Liver (tissue), 9 donors: ENCODE measurements around the gene SERPINI1. TPM values are rescaled to one million over a fixed set of nuclear protein-coding genes. Genes with fewer than 3 reads are reported as not detected.

Experiments used
- DNase-seq: peaks from one replicate; pipeline ENCODE4 v3.0.0-alpha.2; 2017; ENCODE audit warnings: low spot score
- H3K27ac ChIP-seq, 2 donors: one replicate each; pipeline ENCODE4 v1.7.0; 2013; ENCODE audit warnings: inconsistent platforms in 2 of 2, low read length in 2 of 2, control low read depth in 1 of 2, low read depth in 1 of 2, mild to moderate bottlenecking in 1 of 2
- H3K27me3 ChIP-seq, 4 donors: one replicate each; pipeline versions ENCODE4 v1.6.1 to v1.7.0; 2013; ENCODE audit warnings: low read length in 3 of 4, inconsistent platforms in 1 of 4, mild to moderate bottlenecking in 1 of 4, moderate library complexity in 1 of 4; ENCODE audit not compliant: control insufficient read depth in 4 of 4, insufficient read depth in 4 of 4
- H3K36me3 ChIP-seq, 4 donors: one replicate each; pipeline versions ENCODE4 v1.6.1 to v1.7.0; 2013; ENCODE audit warnings: low read length in 3 of 4, mild to moderate bottlenecking in 3 of 4, low read depth in 1 of 4, moderate library complexity in 1 of 4; ENCODE audit not compliant: control insufficient read depth in 4 of 4, insufficient read depth in 3 of 4
- H3K4me1 ChIP-seq, 4 donors: one replicate each; pipeline versions ENCODE4 v1.6.1 to v1.7.0; 2013; ENCODE audit warnings: low read length in 3 of 4, mild to moderate bottlenecking in 3 of 4, moderate library complexity in 1 of 4; ENCODE audit not compliant: control insufficient read depth in 4 of 4, insufficient read depth in 4 of 4
- H3K4me3 ChIP-seq, 3 donors: one replicate each; pipeline versions ENCODE4 v1.6.1 to v1.7.0; 2013; ENCODE audit warnings: low read length in 3 of 3, control low read depth in 1 of 3, low read depth in 1 of 3, mild to moderate bottlenecking in 1 of 3
- H3K9ac ChIP-seq, 2 donors: one replicate each; pipeline ENCODE4 v1.7.0; 2013; ENCODE audit warnings: low read length in 2 of 2, mild to moderate bottlenecking in 2 of 2, moderate library complexity in 2 of 2, control low read depth in 1 of 2, low read depth in 1 of 2
- H3K9me3 ChIP-seq, 4 donors: one replicate each; pipeline versions ENCODE4 v1.6.1 to v1.7.0; 2013; ENCODE audit warnings: low read length in 3 of 4; ENCODE audit not compliant: control insufficient read depth in 4 of 4
- FOXA1 ChIP-seq: IDR thresholded peaks from 2 replicates; pipeline ENCODE4 v1.6.1; 2016; ENCODE audit warnings: antibody characterized with exemption
- FOXA2 ChIP-seq: IDR thresholded peaks from 2 replicates; pipeline ENCODE4 v1.6.1; 2016; ENCODE audit warnings: antibody characterized with exemption
- GABPA ChIP-seq, 2 donors: IDR thresholded peaks in 1 of 2; conservative IDR thresholded peaks in 1 of 2; 2 replicates each; pipeline ENCODE4 v1.6.1; 2016; ENCODE audit warnings: antibody characterized with exemption in 2 of 2, mild to moderate bottlenecking in 1 of 2, moderate library complexity in 1 of 2
- HNF4A ChIP-seq, 2 donors: conservative IDR thresholded peaks; 2 replicates each; pipeline ENCODE4 v1.6.1; 2016; ENCODE audit warnings: antibody characterized with exemption in 2 of 2, mild to moderate bottlenecking in 2 of 2
- HNF4G ChIP-seq: IDR thresholded peaks from 2 replicates; pipeline ENCODE4 v1.6.1; 2016; ENCODE audit warnings: antibody characterized with exemption
- JUND ChIP-seq, 2 donors: IDR thresholded peaks; 2 replicates each; pipeline ENCODE4 v1.6.1; 2016; ENCODE audit warnings: antibody characterized with exemption in 2 of 2
- NR2F2 ChIP-seq: IDR thresholded peaks from 2 replicates; pipeline ENCODE4 v1.6.1; 2016; ENCODE audit warnings: antibody characterized with exemption
- RAD21 ChIP-seq, 2 donors: IDR thresholded peaks; 2 replicates each; pipeline ENCODE4 v1.6.1; 2016; ENCODE audit warnings: antibody characterized with exemption in 2 of 2, mild to moderate bottlenecking in 2 of 2
- RXRA ChIP-seq, 2 donors: IDR thresholded peaks; 2 replicates each; pipeline ENCODE4 v1.6.1; 2017 to 2018; ENCODE audit warnings: antibody characterized with exemption in 2 of 2, mild to moderate bottlenecking in 1 of 2
- SP1 ChIP-seq: IDR thresholded peaks from 2 replicates; pipeline ENCODE4 v1.6.1; 2018; ENCODE audit warnings: antibody characterized with exemption, mild to moderate bottlenecking
- TAF1 ChIP-seq: conservative IDR thresholded peaks from 2 replicates; pipeline ENCODE4 v1.6.1; 2016; ENCODE audit warnings: antibody characterized with exemption, mild to moderate bottlenecking
- YY1 ChIP-seq: IDR thresholded peaks from 2 replicates; pipeline ENCODE4 v1.6.1; 2016; ENCODE audit warnings: antibody characterized with exemption, mild to moderate bottlenecking
- WGBS: extraction: QIAGEN DNeasy Blood & Tissue Kit; methylation state at CpG from one replicate; pipeline ENCODE4 v1.1.7; 2013; 5-methylcytosine and 5-hydroxymethylcytosine counted together
- polyA plus RNA-seq, 2 donors: library from polyadenylated mRNA; stranded (reverse) in 1 of 2; unstranded in 1 of 2; fragments of 200-250 nt in 1 of 2; fragments of >200 nt in 1 of 2; fragmentation: Nextera tagmentation in 1 of 2; extraction: Ambion mirVana in 1 of 2; gene quantifications; one replicate each; pipeline versions ENCODE4 v1.2.1 to v1.2.3, GENCODE V29; 2013 to 2015
- total RNA-seq, 2 donors: library from RNA; depleted of rRNA; stranded (reverse); fragments of >200 nt; gene quantifications; one replicate each; pipeline ENCODE4 v1.2.3, GENCODE V29; 2014
- TF ChIP-seq, protein P1 (sequence below): IDR thresholded peaks from 2 replicates; pipeline ENCODE4 v1.6.1; 2016; ENCODE audit warnings: antibody characterized with exemption, mild to moderate bottlenecking
- TF ChIP-seq, protein P2 (sequence below): IDR thresholded peaks from 2 replicates; pipeline ENCODE4 v1.6.1; 2016; ENCODE audit warnings: antibody characterized with exemption
- TF ChIP-seq, protein P3 (sequence below): fragments of 150-350 bp; IDR thresholded peaks from 2 replicates; pipeline ENCODE4 v1.5.1; 2017; ENCODE audit warnings: improper control_type of control experiment, low read depth, low read length; ENCODE audit not compliant: missing input control
- TF ChIP-seq, protein P4 (sequence below): IDR thresholded peaks from 2 replicates; pipeline ENCODE4 v1.6.1; 2016; ENCODE audit warnings: antibody characterized with exemption
- donor health status: healthy.
- donor health status: healthy.
- donor health status: healthy.
- donor health status: healthy.
- donor health status: healthy.

The SERPINI1 gene
- total and polyA plus RNA-seq, 4 donors: 0.90 to 23.6 (median 1.9) TPM

DNA sequence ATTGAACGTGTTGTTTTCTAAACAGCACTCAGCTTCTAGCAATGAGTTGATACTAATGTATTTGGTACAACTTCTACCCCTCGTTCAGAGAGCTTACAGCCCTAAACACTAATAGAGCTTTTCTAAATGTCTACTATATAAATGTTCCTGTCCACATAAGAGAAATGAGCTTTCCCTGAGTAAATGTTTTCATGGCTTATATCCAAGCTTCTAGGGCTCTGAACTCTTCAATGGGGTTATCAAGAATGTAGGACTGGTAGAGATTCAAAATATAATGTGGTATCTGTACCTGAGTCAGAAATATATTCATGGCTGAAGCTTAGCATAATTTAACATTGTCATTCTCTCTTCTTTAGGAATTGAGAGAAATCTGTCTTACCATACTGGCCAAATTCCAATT, 73.4 kb downstream of the SERPINI1 start:
- no peak overlapping the region for H3K27ac ChIP-seq
- no peaks in the 10 kb centered on the region for H3K27me3 ChIP-seq
- H3K9me3 ChIP-seq: no peaks in the 10 kb centered on the region
- H3K4me3 ChIP-seq: no peak overlapping the region
- 77% methylated on average over 2 of the region's 2 CpGs for WGBS
- H3K36me3 ChIP-seq: no peaks in the 10 kb centered on the region
- TF ChIP-seq RXRA (IDR thresholded peaks at IDR 0.05) (no peak), RAD21 (IDR thresholded peaks at IDR 0.05) (no peak), NR2F2 (no peak), GABPA (IDR thresholded peaks at IDR 0.05 in 1 of 2, conservative IDR thresholded peaks at IDR 0.05 in 1 of 2) (no peak), TAF1 (no peak)
- no peaks in the 10 kb centered on the region for H3K4me1 ChIP-seq
- DNase-seq: no peak
- H3K9ac ChIP-seq: no peak overlapping the region

DNA sequence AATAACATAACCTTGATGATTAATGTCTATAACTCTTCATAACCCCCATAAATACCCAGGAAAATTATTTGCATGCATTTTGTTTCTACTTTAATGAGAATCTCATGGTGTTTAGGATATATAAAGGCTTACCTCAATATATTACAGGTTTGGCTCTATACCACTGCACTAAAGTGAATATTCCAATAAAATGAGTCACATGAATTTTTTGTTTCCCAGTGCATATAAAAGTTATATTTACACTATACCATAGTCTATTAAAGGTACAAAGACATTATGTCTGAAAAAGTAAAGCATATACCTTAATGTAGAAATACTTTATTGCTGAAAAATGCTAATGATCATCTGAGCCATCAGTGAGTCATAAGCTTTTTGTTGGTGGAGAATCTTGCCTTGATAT, 74.7 kb downstream of the SERPINI1 start:
- TF ChIP-seq NR2F2 (no peak), SP1 (no peak), HNF4G (no peak), GABPA (IDR thresholded peaks at IDR 0.05 in 1 of 2, conservative IDR thresholded peaks at IDR 0.05 in 1 of 2) (no peak), YY1 (no peak), HNF4A (conservative IDR thresholded peaks at IDR 0.05) (no peak), JUND (IDR thresholded peaks at IDR 0.05) (no peak), FOXA1 (no peak), TAF1 (no peak)
- TF ChIP-seq, protein P1, sequence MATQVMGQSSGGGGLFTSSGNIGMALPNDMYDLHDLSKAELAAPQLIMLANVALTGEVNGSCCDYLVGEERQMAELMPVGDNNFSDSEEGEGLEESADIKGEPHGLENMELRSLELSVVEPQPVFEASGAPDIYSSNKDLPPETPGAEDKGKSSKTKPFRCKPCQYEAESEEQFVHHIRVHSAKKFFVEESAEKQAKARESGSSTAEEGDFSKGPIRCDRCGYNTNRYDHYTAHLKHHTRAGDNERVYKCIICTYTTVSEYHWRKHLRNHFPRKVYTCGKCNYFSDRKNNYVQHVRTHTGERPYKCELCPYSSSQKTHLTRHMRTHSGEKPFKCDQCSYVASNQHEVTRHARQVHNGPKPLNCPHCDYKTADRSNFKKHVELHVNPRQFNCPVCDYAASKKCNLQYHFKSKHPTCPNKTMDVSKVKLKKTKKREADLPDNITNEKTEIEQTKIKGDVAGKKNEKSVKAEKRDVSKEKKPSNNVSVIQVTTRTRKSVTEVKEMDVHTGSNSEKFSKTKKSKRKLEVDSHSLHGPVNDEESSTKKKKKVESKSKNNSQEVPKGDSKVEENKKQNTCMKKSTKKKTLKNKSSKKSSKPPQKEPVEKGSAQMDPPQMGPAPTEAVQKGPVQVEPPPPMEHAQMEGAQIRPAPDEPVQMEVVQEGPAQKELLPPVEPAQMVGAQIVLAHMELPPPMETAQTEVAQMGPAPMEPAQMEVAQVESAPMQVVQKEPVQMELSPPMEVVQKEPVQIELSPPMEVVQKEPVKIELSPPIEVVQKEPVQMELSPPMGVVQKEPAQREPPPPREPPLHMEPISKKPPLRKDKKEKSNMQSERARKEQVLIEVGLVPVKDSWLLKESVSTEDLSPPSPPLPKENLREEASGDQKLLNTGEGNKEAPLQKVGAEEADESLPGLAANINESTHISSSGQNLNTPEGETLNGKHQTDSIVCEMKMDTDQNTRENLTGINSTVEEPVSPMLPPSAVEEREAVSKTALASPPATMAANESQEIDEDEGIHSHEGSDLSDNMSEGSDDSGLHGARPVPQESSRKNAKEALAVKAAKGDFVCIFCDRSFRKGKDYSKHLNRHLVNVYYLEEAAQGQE: no peak
- TF ChIP-seq, protein P2, sequence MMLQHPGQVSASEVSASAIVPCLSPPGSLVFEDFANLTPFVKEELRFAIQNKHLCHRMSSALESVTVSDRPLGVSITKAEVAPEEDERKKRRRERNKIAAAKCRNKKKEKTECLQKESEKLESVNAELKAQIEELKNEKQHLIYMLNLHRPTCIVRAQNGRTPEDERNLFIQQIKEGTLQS: no peak
- TF ChIP-seq, protein P3, sequence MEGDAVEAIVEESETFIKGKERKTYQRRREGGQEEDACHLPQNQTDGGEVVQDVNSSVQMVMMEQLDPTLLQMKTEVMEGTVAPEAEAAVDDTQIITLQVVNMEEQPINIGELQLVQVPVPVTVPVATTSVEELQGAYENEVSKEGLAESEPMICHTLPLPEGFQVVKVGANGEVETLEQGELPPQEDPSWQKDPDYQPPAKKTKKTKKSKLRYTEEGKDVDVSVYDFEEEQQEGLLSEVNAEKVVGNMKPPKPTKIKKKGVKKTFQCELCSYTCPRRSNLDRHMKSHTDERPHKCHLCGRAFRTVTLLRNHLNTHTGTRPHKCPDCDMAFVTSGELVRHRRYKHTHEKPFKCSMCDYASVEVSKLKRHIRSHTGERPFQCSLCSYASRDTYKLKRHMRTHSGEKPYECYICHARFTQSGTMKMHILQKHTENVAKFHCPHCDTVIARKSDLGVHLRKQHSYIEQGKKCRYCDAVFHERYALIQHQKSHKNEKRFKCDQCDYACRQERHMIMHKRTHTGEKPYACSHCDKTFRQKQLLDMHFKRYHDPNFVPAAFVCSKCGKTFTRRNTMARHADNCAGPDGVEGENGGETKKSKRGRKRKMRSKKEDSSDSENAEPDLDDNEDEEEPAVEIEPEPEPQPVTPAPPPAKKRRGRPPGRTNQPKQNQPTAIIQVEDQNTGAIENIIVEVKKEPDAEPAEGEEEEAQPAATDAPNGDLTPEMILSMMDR: no peak
- Histone ChIP-seq H3K27ac (no peak overlapping the region), H3K4me3 (no peak overlapping the region), H3K9me3 (no peaks in the 10 kb centered on the region), H3K27me3 (no peaks in the 10 kb centered on the region), H3K36me3 (no peaks in the 10 kb centered on the region), H3K9ac (no peak overlapping the region), H3K4me1 (no peaks in the 10 kb centered on the region)
- DNase-seq: no peak

DNA sequence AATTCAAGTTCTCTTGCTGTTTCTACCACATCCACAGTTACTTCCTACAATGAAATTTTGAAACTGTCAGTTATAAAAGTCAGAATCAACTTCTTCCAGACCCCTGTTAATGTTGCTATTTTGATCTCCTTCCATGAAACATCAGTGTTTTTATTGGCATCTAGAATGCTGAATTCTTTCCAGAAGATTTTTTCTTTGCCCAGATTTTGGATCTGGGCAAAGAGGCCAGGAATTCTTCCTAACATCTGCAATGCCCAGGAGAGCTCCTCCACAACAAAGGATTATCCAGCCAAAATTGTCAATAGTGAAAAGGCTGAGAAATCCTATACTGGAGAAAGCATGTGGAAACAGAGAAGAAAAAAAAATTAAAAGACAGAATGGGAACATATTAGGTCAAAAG, 75.5 kb downstream of the SERPINI1 start:
- Histone ChIP-seq H3K9me3 (no peaks in the 10 kb centered on the region), H3K36me3 (no peaks in the 10 kb centered on the region), H3K4me1 (no peaks in the 10 kb centered on the region), H3K27me3 (no peaks in the 10 kb centered on the region), H3K4me3 (no peak overlapping the region), H3K27ac (no peak overlapping the region), H3K9ac (no peak overlapping the region)
- DNase-seq: no peak
- TF ChIP-seq, protein P1: no peak
- no peak for TF ChIP-seq RAD21 (IDR thresholded peaks at IDR 0.05)
- no peak for TF ChIP-seq GABPA (IDR thresholded peaks at IDR 0.05 in 1 of 2, conservative IDR thresholded peaks at IDR 0.05 in 1 of 2)
- TF ChIP-seq, protein P4, sequence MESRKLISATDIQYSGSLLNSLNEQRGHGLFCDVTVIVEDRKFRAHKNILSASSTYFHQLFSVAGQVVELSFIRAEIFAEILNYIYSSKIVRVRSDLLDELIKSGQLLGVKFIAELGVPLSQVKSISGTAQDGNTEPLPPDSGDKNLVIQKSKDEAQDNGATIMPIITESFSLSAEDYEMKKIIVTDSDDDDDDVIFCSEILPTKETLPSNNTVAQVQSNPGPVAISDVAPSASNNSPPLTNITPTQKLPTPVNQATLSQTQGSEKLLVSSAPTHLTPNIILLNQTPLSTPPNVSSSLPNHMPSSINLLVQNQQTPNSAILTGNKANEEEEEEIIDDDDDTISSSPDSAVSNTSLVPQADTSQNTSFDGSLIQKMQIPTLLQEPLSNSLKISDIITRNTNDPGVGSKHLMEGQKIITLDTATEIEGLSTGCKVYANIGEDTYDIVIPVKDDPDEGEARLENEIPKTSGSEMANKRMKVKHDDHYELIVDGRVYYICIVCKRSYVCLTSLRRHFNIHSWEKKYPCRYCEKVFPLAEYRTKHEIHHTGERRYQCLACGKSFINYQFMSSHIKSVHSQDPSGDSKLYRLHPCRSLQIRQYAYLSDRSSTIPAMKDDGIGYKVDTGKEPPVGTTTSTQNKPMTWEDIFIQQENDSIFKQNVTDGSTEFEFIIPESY: no peak
- no peak for TF ChIP-seq FOXA2
- no peak for TF ChIP-seq HNF4A (conservative IDR thresholded peaks at IDR 0.05)
